ELR (cell line): ENCODE measurements around the gene DCAF8L1.
"Not testable (repeated sequence)": the region's sequence is repeated elsewhere in the genome, so short reads cannot be mapped to it uniquely, and the experiment has no call there.

Source experiments
- DNase-seq: peaks from one replicate; pipeline ENCODE4 v3.0.0-alpha.2; 2015; ENCODE audit warnings: low read depth

Gene DCAF8L1

DNA sequence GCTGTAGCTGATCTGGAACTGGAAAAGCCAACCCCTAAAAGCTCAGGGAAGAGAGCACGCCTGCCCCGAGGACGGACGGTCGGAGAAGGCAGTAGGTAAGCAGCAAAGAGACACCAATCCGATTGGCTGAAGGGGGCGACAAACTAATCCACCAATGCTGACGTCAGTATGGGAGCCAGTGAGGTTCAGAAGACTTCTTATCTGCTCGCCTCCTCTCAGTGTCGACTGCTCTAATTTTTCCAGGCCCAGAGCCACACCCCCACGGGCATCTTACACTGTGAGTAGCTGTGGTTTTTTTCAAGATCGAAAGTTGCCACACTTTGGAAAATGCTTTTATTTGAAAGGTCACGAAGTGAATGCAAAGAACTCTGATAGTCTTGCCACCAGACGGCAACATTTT lies at the start of gene DCAF8L1:
DCAF8L1 (minus strand) TSS at position 101 of the 400 bp plus-strand sequence. CDS start 115 bp downstream, outside the sequence.
- no peak for DNase-seq

DNA sequence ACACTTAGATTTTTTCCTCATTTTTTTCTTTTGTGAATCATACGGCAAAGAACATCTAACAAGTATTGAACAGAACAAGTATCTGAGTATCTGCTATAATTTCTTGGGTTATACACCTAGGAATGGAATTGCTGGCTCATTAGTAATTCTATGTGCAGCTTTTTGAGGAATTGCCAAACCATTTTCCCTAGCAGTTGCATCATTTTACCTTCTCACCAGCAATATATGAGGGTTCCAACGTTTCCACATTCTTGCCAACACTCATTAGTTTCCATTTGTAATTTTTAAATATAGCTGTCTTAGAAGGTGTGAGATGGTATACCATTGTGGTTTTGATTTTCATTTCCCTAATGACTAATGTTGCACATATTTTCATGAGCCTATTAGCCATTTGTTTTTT lies 41.1 kb upstream of the DCAF8L1 start:
- no peak for DNase-seq

DNA sequence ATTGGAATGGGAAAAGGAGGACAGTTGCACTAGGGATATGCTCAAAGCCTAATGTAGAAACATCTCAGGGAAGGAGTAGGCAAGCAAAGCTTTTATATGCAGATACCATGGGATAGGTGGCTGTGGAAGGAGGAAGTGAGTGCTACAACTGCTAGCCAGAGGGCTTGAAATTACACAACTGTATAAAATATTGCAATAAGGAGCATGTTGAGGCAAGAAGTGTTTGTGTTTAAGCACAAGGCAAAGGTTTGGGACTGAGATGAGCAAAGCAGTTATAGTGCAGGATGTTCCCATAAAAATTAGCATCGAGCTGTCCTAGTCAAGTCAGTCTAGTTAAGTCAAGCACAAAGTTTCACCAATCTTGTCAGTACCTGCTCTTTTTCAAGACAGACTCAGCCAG lies 35.6 kb upstream of the DCAF8L1 start:
- DNase-seq = no peak

DNA sequence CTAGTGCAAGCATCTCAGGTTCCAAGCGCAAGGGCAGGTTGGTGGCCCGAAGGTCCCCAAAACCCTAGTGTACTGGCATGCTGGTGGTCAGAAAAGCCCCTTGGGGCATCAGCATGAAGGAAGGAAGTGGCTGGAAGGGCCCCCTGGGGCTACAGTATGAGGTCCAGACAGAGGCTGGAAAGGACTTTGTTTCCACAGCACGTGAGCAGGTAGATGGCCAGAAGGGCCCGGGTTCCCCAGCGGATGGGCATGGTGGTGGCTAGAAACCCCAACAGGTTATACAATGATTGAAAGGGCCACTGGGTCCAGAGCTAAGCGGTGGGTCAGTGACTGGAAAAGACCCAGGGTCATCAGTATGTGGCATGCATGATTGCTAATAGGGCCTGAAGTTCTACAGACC lies 34.7 kb upstream of the DCAF8L1 start:
- DNase-seq = no peak

DNA sequence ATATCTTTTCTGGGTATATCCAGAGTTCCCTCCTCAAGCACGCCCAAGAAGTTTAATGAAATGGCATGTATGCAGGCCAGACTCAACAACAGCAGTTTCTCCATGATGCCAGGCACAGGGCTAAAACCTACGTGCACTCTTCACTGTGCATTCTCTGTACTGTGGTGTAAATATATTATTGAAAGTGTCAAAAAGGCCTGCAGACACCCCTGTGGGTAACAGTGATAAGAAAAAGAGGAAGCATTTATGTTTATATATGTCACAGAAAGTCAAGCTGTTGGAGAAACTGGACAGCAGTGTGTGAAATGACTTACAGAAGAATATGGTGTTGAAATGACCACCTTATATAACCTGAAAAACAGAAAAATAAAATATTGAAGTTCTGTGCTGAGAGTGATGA lies 29.6 kb upstream of the DCAF8L1 start:
- no peak for DNase-seq

DNA sequence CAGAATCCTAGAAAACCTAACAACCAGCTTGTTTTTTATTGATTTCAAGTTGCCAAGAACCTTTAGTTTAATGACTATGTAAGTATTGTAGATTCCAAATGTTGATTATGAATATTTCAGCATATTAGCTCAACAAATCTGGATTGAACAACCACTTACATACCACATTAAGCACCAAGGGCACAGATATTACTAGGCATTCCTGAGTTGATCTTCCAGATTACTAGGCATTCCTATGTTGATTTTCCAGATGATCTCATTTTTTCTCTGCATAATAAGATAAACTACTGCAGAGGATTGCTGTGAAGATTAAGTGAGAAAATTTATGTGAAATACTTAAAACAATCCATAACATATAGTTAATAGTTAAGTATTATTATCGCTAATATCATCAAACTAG lies 17.4 kb upstream of the DCAF8L1 start:
- DNase-seq = no peak

DNA sequence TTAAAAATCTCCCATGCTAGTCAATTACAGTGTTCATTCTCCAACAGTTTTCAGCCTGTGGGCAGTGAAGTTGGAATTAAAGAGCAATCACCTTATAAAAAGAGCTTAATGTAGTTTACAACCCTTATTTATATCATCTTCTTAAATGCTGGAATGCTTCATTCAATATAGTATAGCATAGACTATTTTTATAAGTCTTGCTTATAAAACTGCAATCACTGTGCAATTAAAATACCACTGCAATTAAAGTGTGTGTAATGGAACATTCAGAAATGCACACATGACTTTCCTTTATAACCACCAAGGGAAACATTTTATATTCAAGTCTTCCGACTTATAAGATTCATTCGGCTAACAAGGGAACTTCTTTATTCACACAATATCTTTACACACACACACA lies 16.4 kb upstream of the DCAF8L1 start:
- DNase-seq = no peak

DNA sequence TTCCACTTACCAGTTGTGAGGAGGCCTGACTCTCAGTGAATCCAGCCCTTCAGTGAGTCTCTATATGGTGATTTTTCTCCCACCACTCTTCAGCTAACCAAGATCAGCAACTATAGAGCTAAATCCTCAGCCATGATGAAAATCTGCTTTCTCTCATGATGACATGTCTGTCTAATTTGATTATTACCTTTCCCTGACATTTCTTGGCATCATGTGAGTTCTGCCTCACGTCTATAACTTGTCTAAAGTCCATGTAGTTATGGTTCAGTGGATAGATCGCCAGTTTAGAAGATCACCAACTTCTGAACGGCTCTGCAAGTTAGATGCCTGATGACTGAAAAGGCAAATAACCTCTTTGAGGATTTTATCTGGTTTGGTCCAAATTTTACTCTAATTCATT lies 14.9 kb upstream of the DCAF8L1 start:
- no peak for DNase-seq

DNA sequence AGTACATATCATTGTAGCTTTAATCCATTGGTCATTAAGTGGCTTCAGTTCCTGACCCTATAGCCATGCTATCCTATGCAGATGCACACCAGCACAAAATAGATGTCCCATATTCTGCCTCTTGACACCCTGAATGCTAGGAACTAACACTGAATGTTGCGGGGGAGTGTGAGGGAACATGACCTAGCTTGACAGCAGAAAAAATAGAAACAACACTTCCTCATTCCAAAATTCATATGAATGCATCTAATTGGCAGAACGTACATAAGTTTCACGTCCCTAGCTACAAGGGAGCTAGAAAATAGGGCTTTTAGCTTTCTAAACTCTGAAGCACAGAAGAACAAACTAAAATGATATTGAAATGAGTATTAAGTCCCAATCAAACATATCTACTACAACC lies 14.4 kb upstream of the DCAF8L1 start:
- no peak for DNase-seq

DNA sequence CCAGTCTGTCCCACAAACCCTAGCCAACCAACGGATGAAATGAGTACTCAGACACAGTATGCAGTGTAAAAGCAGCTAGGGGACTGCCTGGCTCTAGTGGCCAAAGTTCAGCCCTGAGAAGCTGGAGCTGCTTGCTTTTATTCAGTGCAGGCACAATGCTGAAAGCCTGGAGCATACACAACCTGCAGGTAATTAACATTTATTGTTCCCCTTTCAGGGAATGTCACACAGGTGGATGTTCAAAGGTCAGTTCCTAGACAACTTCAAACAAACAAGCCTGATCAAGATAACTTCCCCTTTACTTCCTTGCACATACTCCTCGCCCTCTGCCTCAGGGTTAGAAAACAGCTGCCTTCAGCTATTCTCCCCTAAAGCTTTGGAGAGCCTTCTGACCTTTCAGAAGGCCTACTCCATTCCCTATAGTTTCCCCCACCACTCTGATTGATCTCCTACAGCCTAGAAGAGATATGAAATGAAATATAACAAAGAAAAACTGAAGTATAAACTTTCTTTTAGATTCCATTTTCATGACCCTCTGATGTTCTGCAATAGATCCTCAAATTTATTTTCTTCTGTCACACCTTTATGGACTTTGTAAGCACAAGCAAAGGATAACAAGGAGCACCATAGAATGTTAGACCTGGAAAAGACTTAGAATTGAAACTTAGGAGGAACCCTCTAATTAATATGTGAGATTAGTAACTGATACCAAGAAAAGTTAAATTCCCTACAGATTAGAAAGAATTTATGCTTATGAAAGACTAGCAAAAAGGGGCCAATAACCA lies 6.8 kb upstream of the DCAF8L1 start:
- DNase-seq = no peak

DNA sequence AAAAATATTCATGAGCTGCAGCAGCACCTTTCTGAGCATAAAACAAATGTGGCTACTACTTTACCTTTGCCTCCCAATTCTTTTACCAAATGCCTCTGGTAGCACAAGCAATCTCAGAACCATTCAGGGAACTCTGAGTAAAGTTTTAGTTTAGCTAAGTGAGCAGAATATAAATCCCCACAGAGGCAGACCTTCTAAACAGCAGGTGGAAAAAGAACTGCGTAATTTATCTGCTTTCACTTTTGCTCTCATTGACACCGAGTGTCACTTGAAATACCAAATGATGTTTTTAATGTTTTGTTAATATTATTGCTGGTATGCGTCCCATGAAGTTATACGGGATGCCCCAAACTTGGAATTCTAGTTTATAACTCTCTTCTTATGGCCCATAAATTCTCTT lies 4.3 kb downstream of the DCAF8L1 start:
- not testable (repeated sequence) for DNase-seq

DNA sequence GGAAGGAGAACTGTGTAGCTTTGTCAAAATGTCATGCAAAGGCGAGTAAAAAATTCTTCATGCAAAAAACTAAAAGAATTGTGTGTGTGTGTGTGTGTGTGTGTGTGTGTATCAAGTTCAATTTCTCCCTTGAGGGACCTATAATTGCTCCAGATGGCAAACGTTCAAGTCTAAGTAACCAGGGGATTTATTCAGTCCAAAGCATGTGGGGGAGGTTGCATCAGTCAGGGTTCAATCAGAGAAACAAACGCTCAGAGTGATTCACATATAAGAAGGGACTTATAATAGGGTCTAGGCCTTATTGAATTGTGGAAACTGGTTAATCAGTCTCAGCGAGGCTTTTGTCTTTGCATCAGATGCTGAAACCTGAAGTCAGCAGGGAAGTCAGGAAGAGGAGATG lies 5.0 kb downstream of the DCAF8L1 start:
- DNase-seq = no peak

DNA sequence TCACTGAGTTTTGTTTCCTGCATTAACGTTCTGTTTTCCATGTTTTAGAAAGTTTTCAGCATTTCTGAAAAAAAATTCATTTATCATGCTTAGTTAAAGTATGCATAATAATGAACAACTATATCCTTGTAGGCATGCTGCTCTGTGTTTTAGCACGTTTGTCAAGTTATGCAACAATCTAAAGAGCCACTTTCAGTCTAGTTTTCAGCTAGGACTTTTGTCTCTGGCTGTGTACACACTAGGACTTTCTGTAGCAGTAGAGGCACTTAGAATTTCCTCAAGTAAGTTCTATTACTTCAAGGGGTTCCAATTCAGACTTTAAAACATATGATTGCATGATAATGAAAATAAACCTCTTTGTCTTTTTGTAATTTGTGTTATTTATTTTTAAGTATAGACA lies 12.4 kb downstream of the DCAF8L1 start:
- no peak for DNase-seq

DNA sequence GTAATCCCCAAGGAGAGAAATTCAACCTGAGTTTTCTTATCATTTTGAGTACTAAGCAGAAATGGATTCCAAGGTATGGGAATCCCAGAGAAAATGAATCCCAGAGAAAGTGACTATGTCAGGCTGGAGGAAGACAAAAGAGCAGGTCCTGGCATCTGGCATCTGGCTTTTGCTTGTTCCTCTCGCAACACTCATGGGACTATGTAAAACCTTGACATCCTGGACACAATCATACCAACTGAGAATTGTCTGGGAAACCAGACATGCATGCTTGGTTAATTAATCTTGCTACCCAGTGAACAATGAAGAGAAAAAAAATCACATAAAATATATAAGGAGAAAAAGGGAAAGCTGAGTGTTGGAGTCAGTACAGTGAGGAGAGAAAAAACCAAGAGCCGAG lies 12.9 kb downstream of the DCAF8L1 start:
- no peak for DNase-seq

DNA sequence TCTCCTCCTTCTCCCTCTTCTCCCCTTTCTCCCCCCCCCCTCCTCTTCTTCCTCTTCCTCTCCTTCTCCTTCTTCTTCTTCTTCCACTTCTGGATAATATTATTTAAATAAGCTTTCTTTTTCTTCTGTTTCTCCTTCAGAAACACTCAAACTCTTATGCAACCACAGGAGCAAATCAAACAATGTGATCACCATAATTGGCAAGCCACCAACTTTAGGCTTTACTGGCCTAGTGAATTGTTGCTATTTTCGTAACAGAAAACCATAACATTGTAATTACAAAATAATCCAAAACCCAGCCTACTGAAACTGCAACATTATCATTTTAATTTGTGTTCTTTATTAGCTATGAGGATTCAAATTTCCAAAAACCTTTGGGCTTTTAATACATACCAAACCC lies 14.3 kb downstream of the DCAF8L1 start:
- no peak for DNase-seq

DNA sequence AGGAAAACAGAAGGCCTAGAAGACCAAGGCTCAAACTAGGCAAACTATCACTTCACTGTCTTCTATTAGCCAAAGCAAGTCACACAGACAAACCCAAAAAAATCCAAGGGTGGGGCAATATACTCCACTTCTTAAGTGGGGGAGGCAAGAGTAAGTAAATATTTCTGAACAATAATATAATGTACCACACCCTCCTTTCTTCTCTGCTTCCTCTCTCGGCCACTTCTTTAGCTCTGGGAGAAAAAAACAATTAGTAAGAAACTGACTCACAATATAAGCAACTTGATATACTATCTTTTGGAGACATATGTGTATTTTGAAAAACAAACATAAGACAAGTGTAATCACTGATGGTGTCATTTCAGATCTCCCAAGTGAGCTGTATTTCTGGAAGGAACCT lies 14.8 kb downstream of the DCAF8L1 start:
- DNase-seq = no peak

DNA sequence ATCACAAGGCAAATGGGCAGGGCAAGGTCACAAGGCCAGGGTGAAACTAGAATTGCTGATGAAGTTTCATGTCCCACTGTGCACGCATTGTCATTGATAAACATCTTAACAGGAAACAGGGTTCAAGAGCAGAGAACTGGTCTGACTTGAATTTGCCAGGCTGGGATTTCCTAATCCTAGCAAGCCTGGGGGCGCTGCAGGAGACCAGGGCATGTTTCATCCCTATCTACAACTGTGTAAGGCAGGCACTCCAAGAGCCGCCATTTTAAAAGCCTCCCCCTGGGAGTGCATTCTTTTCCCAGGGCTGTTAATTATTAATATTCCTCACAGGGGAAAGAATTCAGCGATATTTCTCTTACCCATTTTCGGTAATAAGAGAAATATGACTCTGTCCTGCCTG lies 15.9 kb downstream of the DCAF8L1 start:
- DNase-seq = not testable (repeated sequence)

DNA sequence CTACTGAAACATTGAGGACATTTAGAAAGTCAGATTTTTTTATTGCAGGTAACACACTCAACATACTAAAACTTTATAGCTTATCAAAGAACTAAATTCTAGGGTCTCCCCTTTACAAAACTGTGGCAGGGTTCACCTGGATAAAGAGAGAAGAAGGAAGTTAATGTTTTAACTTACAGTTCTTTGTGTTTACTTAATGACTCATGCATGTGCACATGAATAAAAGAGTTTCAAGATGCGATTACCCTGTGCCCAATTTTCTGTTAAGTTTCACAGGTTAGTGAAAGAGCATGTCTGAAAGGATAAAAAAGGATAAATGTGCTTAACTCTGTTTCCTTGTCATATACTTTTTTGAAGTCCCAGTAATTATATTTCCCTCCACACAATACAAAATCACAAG lies 16.8 kb downstream of the DCAF8L1 start:
- no peak for DNase-seq

DNA sequence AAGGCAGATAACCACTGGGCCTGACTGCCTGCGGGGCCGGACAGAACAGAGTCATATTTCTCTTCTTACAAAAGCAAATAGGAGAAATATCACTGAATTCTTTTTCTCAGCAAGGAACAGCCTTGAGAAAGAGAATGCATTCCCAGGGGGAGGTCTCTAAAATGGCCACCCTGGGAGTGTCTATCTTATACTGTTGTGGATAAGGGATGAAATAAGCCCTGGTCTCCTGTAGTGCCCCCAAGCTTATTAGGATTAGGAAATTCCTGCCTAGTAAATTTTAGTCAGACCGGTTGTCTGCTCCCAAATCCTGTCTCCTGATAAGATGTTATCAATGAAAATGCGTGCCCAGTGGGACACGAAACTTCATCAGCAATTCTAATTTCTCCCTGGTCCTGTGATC lies 20.8 kb downstream of the DCAF8L1 start:
- DNase-seq = not testable (repeated sequence)

DNA sequence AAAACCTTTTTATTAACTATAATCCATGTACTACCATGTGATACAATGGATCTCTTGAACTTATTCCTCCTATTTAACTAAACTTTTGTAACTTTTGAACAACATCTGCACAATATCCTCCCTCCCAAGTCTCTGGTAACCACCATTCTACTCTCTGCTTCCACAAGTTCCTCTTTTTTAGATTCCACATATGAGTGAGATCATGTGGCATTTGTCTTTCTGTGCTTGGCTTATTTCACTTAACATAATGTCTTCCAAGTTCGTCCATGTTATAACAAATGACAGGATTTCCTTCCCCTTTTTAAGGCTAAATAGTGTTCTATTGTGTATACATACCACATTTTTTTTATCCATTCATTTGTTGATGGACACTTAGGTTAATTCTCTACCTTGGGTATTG lies 28.1 kb downstream of the DCAF8L1 start:
- DNase-seq = no peak

DNA sequence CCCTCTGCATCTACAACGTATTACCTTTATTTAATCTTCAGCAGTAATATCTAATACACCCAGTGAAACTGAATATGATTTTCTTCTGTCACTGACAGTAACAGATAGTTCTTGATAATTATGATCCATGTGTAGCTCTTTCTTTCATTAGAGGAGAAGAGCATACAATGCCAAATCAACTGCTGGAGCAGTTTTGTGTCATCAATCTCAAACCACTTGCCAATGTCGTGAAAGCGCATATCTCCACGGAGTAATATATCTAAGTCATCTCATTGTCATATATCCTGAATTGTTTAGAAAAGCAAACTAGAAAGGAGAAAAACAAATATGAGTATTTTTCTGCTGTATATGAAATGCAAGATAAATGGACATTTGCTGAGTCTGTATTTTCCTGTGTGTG lies 47.9 kb downstream of the DCAF8L1 start:
- no peak for DNase-seq
